Trophoblast cell (in vitro differentiated cells and primary cell): ENCODE data around the gene CCDC102A.

Experiments used
- DNase-seq, 2 donors: peaks; one replicate each; pipeline ENCODE4 v3.0.0-alpha.2; 2016
- H2AFZ ChIP-seq: 2 replicates; pipeline ENCODE4 v1.6.1; 2013; ENCODE audit warnings: low read length, moderate library complexity, mild to moderate bottlenecking; ENCODE audit not compliant: insufficient read depth, poor library complexity
- H2AK5ac ChIP-seq: 2 replicates; pipeline ENCODE4 v1.6.1; 2013; ENCODE audit warnings: mild to moderate bottlenecking, low read length
- H2BK120ac ChIP-seq: 2 replicates; pipeline ENCODE4 v1.6.1; 2013; ENCODE audit warnings: low read length, mild to moderate bottlenecking, moderate library complexity; ENCODE audit not compliant: insufficient read depth, poor library complexity
- H2BK12ac ChIP-seq: 2 replicates; pipeline ENCODE4 v1.6.1; 2013; ENCODE audit warnings: mild to moderate bottlenecking, low read length, moderate library complexity
- H2BK5ac ChIP-seq: 2 replicates; pipeline ENCODE4 v1.6.1; 2013; ENCODE audit warnings: low read length, low read depth, moderate library complexity, mild to moderate bottlenecking; ENCODE audit not compliant: poor library complexity
- H3K14ac ChIP-seq: 2 replicates; pipeline ENCODE4 v1.6.1; 2013; ENCODE audit warnings: mild to moderate bottlenecking, low read length
- H3K18ac ChIP-seq: 2 replicates; pipeline ENCODE4 v1.6.1; 2013; ENCODE audit warnings: mild to moderate bottlenecking, low read length
- H3K23ac ChIP-seq: 2 replicates; pipeline ENCODE4 v1.6.1; 2013; ENCODE audit warnings: low read length
- H3K27ac ChIP-seq: 2 replicates; pipeline ENCODE4 v1.5.1; 2013; ENCODE audit warnings: low read depth, mild to moderate bottlenecking, inconsistent platforms, low read length, moderate library complexity
- H3K27me3 ChIP-seq: 2 replicates; pipeline ENCODE4 v1.6.1; 2013; ENCODE audit warnings: inconsistent platforms, mild to moderate bottlenecking, low read length, moderate library complexity; ENCODE audit not compliant: insufficient read depth
- H3K36me3 ChIP-seq, 2 experiments: 1 replicate in 1 of 2; 2 replicates in 1 of 2; pipeline ENCODE4 v1.6.1; 2013; ENCODE audit warnings: low read length in 2 of 2, mild to moderate bottlenecking in 2 of 2, moderate library complexity in 1 of 2; ENCODE audit not compliant: insufficient read depth in 2 of 2, control insufficient read depth in 1 of 2
- H3K4ac ChIP-seq: 2 replicates; pipeline ENCODE4 v1.6.1; 2013; ENCODE audit warnings: low read depth, mild to moderate bottlenecking, low read length, moderate library complexity
- H3K4me1 ChIP-seq, 2 experiments: 1 replicate in 1 of 2; 2 replicates in 1 of 2; pipeline ENCODE4 v1.6.1; 2013; ENCODE audit warnings: low read length in 2 of 2, mild to moderate bottlenecking in 2 of 2, moderate library complexity in 1 of 2; ENCODE audit not compliant: insufficient read depth in 2 of 2, control insufficient read depth in 1 of 2
- H3K4me2 ChIP-seq: 2 replicates; pipeline ENCODE4 v1.6.1; 2013; ENCODE audit warnings: inconsistent platforms, mild to moderate bottlenecking, low read length, moderate library complexity
- H3K4me3 ChIP-seq: 2 replicates; pipeline ENCODE4 v1.5.1; 2013; ENCODE audit warnings: mild to moderate bottlenecking, low read depth, low read length, inconsistent platforms
- H3K79me1 ChIP-seq: one replicate; pipeline ENCODE4 v1.6.1; 2013; ENCODE audit warnings: low read length
- H3K79me2 ChIP-seq: 2 replicates; pipeline ENCODE4 v1.6.1; 2013; ENCODE audit warnings: low read length, mild to moderate bottlenecking; ENCODE audit not compliant: control insufficient read depth, insufficient read depth, poor library complexity
- H3K9ac ChIP-seq: 2 replicates; pipeline ENCODE4 v1.6.1; 2013; ENCODE audit warnings: mild to moderate bottlenecking, low read length
- H3K9me3 ChIP-seq: 2 replicates; pipeline ENCODE4 v1.6.1; 2013; ENCODE audit warnings: low read depth, mild to moderate bottlenecking, control low read depth, inconsistent platforms, low read length; ENCODE audit not compliant: insufficient read depth
- H4K12ac ChIP-seq: 2 replicates; pipeline ENCODE4 v1.6.1; 2013; ENCODE audit warnings: low read depth, mild to moderate bottlenecking, low read length, moderate library complexity
- H4K8ac ChIP-seq: 2 replicates; pipeline ENCODE4 v1.6.1; 2013; ENCODE audit warnings: low read depth, mild to moderate bottlenecking, low read length, moderate library complexity
- H4K91ac ChIP-seq: one replicate; pipeline ENCODE4 v1.6.1; 2013; ENCODE audit warnings: low read depth, mild to moderate bottlenecking, low read length, moderate library complexity
- WGBS: extraction: QIAGEN DNeasy Blood & Tissue Kit; methylation state at CpG from one replicate; pipeline ENCODE4 v1.1.7; 2013; ENCODE audit warnings: missing lambda C conversion rate; ENCODE audit not compliant: insufficient read length, insufficient coverage; ENCODE audit errors: extremely low coverage; 5-methylcytosine and 5-hydroxymethylcytosine counted together

The CCDC102A gene

GRCh38 chr16:57507136-57508034 lies 29.0 kb downstream of the CCDC102A start:
- peak overlapping the region; percentile 8 for H3K9ac ChIP-seq

GRCh38 chr16:57505169-57505568 lies 31.2 kb downstream of the CCDC102A start:
- no peak overlapping the region for H3K9ac ChIP-seq
- no peak overlapping the region for H2AFZ ChIP-seq
- peaks cover 71% of the 10 kb centered on the region for H3K79me1 ChIP-seq
- H3K4me1 ChIP-seq: peaks cover 45 to 49% of the 10 kb centered on the region in 2 experiments
- no peak overlapping the region for H3K4me2 ChIP-seq
- H3K4me3 ChIP-seq: no peak overlapping the region
- no peak overlapping the region for H3K27ac ChIP-seq
- H2BK12ac ChIP-seq: peak overlapping the region; percentile 85
- peak overlapping the region; percentile 25 for H3K14ac ChIP-seq
- H4K8ac ChIP-seq: no peak overlapping the region
- H4K91ac ChIP-seq: peak overlapping the region; percentile 81
- H3K18ac ChIP-seq: peak overlapping the region; percentile 72
- peak overlapping the region; percentile 18 for H2BK5ac ChIP-seq
- H3K36me3 ChIP-seq: no peaks in the 10 kb centered on the region
- no CpG with 5 or more reads among the region's 6 CpGs for WGBS
- peaks cover 20% of the 10 kb centered on the region for H3K79me2 ChIP-seq
- H3K9me3 ChIP-seq: no peaks in the 10 kb centered on the region
- peak overlapping the region; percentile 87 for H2AK5ac ChIP-seq
- no peaks in the 10 kb centered on the region for H3K27me3 ChIP-seq
- H3K4ac ChIP-seq: no peak overlapping the region
- H2BK120ac ChIP-seq: peak overlapping the region; percentile 39
- H3K23ac ChIP-seq: no peak overlapping the region
- H4K12ac ChIP-seq: no peak overlapping the region
- no peak for DNase-seq

More at GRCh38 chr16:57507136-57508034, 29.0 kb downstream of the CCDC102A start:
- H3K36me3 ChIP-seq: peaks cover 0 to 3% of the 10 kb centered on the region in 2 experiments
- H2BK5ac ChIP-seq: peak overlapping the region; percentile 98
- H2AK5ac ChIP-seq: peak overlapping the region; percentile 95
- H3K79me1 ChIP-seq: peaks cover 75% of the 10 kb centered on the region
- no peaks in the 10 kb centered on the region for H3K9me3 ChIP-seq
- H3K27me3 ChIP-seq: no peaks in the 10 kb centered on the region
- H3K27ac ChIP-seq: peak overlapping the region; percentile 100
- peak overlapping the region; percentile 99 for H4K91ac ChIP-seq
- no peak overlapping the region for H4K12ac ChIP-seq
- H2AFZ ChIP-seq: peak overlapping the region; percentile 10
- H3K4me3 ChIP-seq: no peak overlapping the region
- peak overlapping the region; percentile 82 for H4K8ac ChIP-seq
- H3K4me1 ChIP-seq: peaks cover 42 to 48% of the 10 kb centered on the region in 2 experiments
- H3K79me2 ChIP-seq: peaks cover 22% of the 10 kb centered on the region
- no peak overlapping the region for H3K23ac ChIP-seq
- peak overlapping the region; percentile 99 for H2BK120ac ChIP-seq
- H3K14ac ChIP-seq: peak overlapping the region; percentile 95
- no peak for DNase-seq
- no peak overlapping the region for H3K4me2 ChIP-seq
- H3K4ac ChIP-seq: peak overlapping the region; percentile 91
- WGBS: no CpG with 5 or more reads among the region's 13 CpGs
- H3K18ac ChIP-seq: peak overlapping the region; percentile 62
- peak overlapping the region; percentile 93 for H2BK12ac ChIP-seq

GRCh38 chr16:57504491-57504890 lies 31.9 kb downstream of the CCDC102A start:
- Histone ChIP-seq H3K27ac (no peak overlapping the region), H3K4me2 (no peak overlapping the region), H4K12ac (no peak overlapping the region), H2AK5ac (peak overlapping the region; percentile 79), H3K4ac (peak overlapping the region; percentile 9), H3K4me1 (peaks cover 47 to 51% of the 10 kb centered on the region in 2 experiments), H3K14ac (peak overlapping the region; percentile 37), H3K23ac (no peak overlapping the region), H3K36me3 (no peaks in the 10 kb centered on the region), H2BK5ac (no peak overlapping the region), H3K27me3 (no peaks in the 10 kb centered on the region), H3K4me3 (no peak overlapping the region), H3K9ac (no peak overlapping the region), H3K79me2 (peaks cover 22% of the 10 kb centered on the region), H3K18ac (peak overlapping the region; percentile 42), H3K79me1 (peaks cover 75% of the 10 kb centered on the region), H2AFZ (no peak overlapping the region), H2BK120ac (peak overlapping the region; percentile 44), H4K91ac (peak overlapping the region; percentile 43), H2BK12ac (peak overlapping the region; percentile 84), H4K8ac (no peak overlapping the region), H3K9me3 (no peaks in the 10 kb centered on the region)
- no peak for DNase-seq
- WGBS: no CpG with 5 or more reads among the region's 5 CpGs

- Histone ChIP-seq H3K4me1 (peaks cover 44 to 50% of the 10 kb centered on the region in 2 experiments), H3K14ac (peak overlapping the region; percentile 8), H4K91ac (peak overlapping the region; percentile 32), H3K23ac (no peak overlapping the region), H3K27me3 (no peaks in the 10 kb centered on the region), H4K8ac (no peak overlapping the region), H3K79me1 (peaks cover 74% of the 10 kb centered on the region), H3K4me3 (no peak overlapping the region), H3K4me2 (no peak overlapping the region), H3K9me3 (no peaks in the 10 kb centered on the region), H3K4ac (no peak overlapping the region), H3K36me3 (no peaks in the 10 kb centered on the region), H3K18ac (peak overlapping the region; percentile 2), H4K12ac (no peak overlapping the region), H3K9ac (no peak overlapping the region), H2AK5ac (peak overlapping the region; percentile 3), H2BK120ac (peak overlapping the region; percentile 28), H3K27ac (no peak overlapping the region), H3K79me2 (peaks cover 20% of the 10 kb centered on the region), H2AFZ (no peak overlapping the region), H2BK12ac (peak overlapping the region; percentile 37), H2BK5ac (no peak overlapping the region)
- no peak for DNase-seq
- no CpG with 5 or more reads among the region's 6 CpGs for WGBS
Observed at GRCh38 chr16:57504001-57504400, 32.4 kb downstream of the CCDC102A start.
